Sigmoid colon (tissue), 7 donors: ENCODE measurements around the gene CRTC3. TPM values are rescaled to one million over a fixed set of nuclear protein-coding genes. Genes with fewer than 3 reads are reported as not detected.

Experiments used
- DNase-seq: peaks from one replicate; pipeline ENCODE4 v3.0.0-alpha.2; 2019
- H3K27ac ChIP-seq, 4 donors: fragments of 200-600 bp; sonication (generic); one replicate each; pipeline ENCODE4 v1.5.1; 2016 to 2019; ENCODE audit warnings: mild to moderate bottlenecking in 1 of 4
- H3K27me3 ChIP-seq, 3 donors: fragments of 200-600 bp; sonication (generic); one replicate each; pipeline ENCODE4 v1.5.1; 2019; ENCODE audit warnings: mild to moderate bottlenecking in 1 of 3
- H3K36me3 ChIP-seq, 4 donors: fragments of 200-600 bp; sonication (generic); one replicate each; pipeline ENCODE4 v1.5.1; 2016 to 2019
- H3K4me1 ChIP-seq, 4 donors: fragments of 200-600 bp; sonication (generic); one replicate each; pipeline ENCODE4 v1.5.1; 2017 to 2019
- H3K4me3 ChIP-seq, 4 donors: fragments of 200-600 bp; sonication (generic); one replicate each; pipeline ENCODE4 v1.5.1; 2017 to 2019; ENCODE audit warnings: mild to moderate bottlenecking in 2 of 4, moderate library complexity in 1 of 4
- H3K9me3 ChIP-seq, 4 donors: fragments of 200-600 bp in 3 of 4; sonication (generic) in 3 of 4; one replicate each; pipeline versions ENCODE4 v1.5.1 to v1.6.1; 2013 to 2019
- EP300 ChIP-seq, 4 donors: sonication (generic); formaldehyde crosslinking; IDR thresholded peaks; one replicate each; pipeline ENCODE4 v1.6.1; 2017; ENCODE audit warnings: antibody characterized with exemption in 4 of 4
- POLR2A ChIP-seq, 2 donors: fragments of 450-650 bp; IDR thresholded peaks; one replicate each; pipeline ENCODE4 v1.6.1; 2016; ENCODE audit warnings: antibody characterized with exemption in 2 of 2, mild to moderate bottlenecking in 2 of 2, moderate library complexity in 2 of 2
- POLR2AphosphoS5 ChIP-seq, 4 donors: sonication (generic); formaldehyde crosslinking; IDR thresholded peaks; one replicate each; pipeline ENCODE4 v1.6.1; 2017; ENCODE audit warnings: antibody characterized with exemption in 4 of 4
- WGBS, 2 donors: extraction: QIAGEN DNeasy Blood & Tissue Kit; methylation state at CpG; one replicate each; pipeline ENCODE4 v1.1.7; 2013; 5-methylcytosine and 5-hydroxymethylcytosine counted together
- intact Hi-C: fragments of 100-400 bp; cut with DNase I; formaldehyde crosslinking; loops from one replicate; pipeline ENCODE4 v1.15.1; 2023
- polyA plus RNA-seq, 3 donors: library from polyadenylated mRNA; stranded (reverse); fragments of 200-250 nt; gene quantifications; one replicate each; pipeline ENCODE4 v1.2.3, GENCODE V29; 2013
- total RNA-seq, 4 donors: library from RNA; depleted of rRNA; stranded (reverse); fragments of >200 nt; gene quantifications; one replicate each; pipeline ENCODE4 v1.1.0, GENCODE V29; 2016
- TF ChIP-seq, protein P1 (sequence below), 4 experiments: fragments of 450-650 bp in 3 of 4; fragments of 200-600 bp in 1 of 4; IDR thresholded peaks; one replicate each; pipeline ENCODE4 v1.5.1; 2016 to 2019; ENCODE audit warnings: antibody characterized with exemption in 4 of 4, mild to moderate bottlenecking in 3 of 4, moderate library complexity in 2 of 4
- donor health status: healthy with polysubstance abuse.
- donor health status: Bipolar disorder and iron deficiency.
- donor health status: healthy.

Gene CRTC3
- total and polyA plus RNA-seq, 7 donors = 5.4 to 64.0 (median 27.6) TPM

- H3K27me3 ChIP-seq = no peaks in the 10 kb centered on the region
- TF ChIP-seq, protein P1, sequence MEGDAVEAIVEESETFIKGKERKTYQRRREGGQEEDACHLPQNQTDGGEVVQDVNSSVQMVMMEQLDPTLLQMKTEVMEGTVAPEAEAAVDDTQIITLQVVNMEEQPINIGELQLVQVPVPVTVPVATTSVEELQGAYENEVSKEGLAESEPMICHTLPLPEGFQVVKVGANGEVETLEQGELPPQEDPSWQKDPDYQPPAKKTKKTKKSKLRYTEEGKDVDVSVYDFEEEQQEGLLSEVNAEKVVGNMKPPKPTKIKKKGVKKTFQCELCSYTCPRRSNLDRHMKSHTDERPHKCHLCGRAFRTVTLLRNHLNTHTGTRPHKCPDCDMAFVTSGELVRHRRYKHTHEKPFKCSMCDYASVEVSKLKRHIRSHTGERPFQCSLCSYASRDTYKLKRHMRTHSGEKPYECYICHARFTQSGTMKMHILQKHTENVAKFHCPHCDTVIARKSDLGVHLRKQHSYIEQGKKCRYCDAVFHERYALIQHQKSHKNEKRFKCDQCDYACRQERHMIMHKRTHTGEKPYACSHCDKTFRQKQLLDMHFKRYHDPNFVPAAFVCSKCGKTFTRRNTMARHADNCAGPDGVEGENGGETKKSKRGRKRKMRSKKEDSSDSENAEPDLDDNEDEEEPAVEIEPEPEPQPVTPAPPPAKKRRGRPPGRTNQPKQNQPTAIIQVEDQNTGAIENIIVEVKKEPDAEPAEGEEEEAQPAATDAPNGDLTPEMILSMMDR (IDR thresholded peaks at IDR 0.05) = no peak
- TF ChIP-seq POLR2AphosphoS5 (IDR thresholded peaks at IDR 0.05) (no peak), EP300 (IDR thresholded peaks at IDR 0.05) (no peak), POLR2A (IDR thresholded peaks at IDR 0.05) (no peak)
- WGBS, 2 donors = 79 to 88% methylated on average over 5 of the region's 5 CpGs
- peak overlapping the region; percentile 19 to 73 (median 47) for H3K27ac ChIP-seq
- intact Hi-C loops = no loop called here
- H3K4me3 ChIP-seq = no peak overlapping the region
- peaks cover 0 to 21% (median 17%) of the 10 kb centered on the region in 4 donors for H3K4me1 ChIP-seq
- peaks cover 0 to 76% (median 13%) of the 10 kb centered on the region in 4 donors for H3K36me3 ChIP-seq
- DNase-seq = no peak
- no peaks in the 10 kb centered on the region for H3K9me3 ChIP-seq
Measured at GRCh38 chr15:90617171-90617570, 87.4 kb downstream of the CRTC3 start.

DNA sequence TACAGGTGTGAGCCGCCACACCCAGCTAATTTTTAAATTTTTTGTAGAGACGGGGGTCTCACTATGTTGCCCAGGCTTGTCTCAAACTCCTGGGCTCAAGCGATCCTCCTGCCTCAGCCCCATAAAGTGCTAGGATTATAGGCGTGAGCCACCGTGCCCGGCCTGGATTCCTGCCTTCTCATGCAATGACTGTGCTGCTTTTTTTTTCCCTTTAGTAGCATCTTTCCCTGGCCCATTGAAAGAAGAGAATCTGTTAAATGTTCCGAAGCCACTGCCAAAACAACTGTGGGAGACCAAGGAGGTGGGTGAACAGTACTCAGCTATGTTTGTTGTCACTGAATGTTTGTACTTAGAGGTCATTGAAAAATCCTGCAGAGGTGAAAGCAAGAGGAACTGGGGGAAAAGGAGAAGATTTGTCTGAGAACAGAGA lies 88.0 kb downstream of the CRTC3 start:
- WGBS, 2 donors = 89 to 90% methylated on average over 7 of the region's 7 CpGs
- H3K36me3 ChIP-seq = peaks cover 0 to 76% (median 10%) of the 10 kb centered on the region in 4 donors
- peaks cover 0 to 21% (median 17%) of the 10 kb centered on the region in 4 donors for H3K4me1 ChIP-seq
- intact Hi-C loops = no loop called here
- H3K27ac ChIP-seq = peak overlapping the region; percentile 19 to 73 (median 47)
- no peaks in the 10 kb centered on the region for H3K9me3 ChIP-seq
- TF ChIP-seq EP300 (IDR thresholded peaks at IDR 0.05) (no peak), POLR2AphosphoS5 (IDR thresholded peaks at IDR 0.05) (peak in 2 of 4 donors; percentile 30 to 37), POLR2A (IDR thresholded peaks at IDR 0.05) (no peak)
- TF ChIP-seq, protein P1 (IDR thresholded peaks at IDR 0.05) = no peak
- no peak overlapping the region for H3K4me3 ChIP-seq
- H3K27me3 ChIP-seq = no peaks in the 10 kb centered on the region
- DNase-seq = no peak

DNA sequence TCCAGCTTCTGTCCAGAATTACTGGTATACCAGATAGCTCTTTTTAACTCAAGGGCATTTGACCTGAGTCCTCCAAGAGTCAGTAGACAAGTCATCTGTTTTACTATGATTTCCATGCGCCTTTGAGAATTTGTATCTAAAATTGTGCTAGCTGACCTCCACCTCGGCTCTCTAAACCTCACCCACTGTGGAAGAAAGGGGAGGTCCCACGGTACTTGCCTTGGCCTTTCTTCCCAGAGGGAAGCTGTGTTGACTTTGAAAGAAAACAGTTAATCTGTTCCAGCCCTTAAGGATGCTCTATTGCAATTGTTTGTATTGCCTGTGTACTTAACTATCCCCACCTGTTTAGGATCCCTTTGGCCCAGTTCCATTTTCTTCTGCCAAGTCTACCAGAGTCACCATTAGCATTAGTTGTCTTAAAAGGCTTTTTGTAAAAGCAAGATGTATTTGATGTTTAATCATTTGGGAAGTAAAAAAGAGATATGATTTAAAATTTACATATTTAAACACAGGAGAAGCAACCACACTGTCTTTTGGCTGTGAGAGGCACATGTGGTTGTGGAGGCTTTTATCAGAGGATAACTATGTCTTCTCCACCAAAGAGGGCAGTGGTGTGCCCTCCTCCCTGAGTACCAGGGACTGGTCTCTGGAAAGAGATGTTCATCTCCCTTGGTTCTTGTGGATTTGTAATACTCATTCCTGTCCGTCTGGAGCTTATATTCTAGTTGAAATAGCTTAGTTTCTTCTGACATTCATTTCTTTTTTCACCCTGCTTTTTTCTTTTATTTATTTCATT lies 88.8 kb downstream of the CRTC3 start:
- TF ChIP-seq POLR2A (IDR thresholded peaks at IDR 0.05) = no peak
- TF ChIP-seq POLR2AphosphoS5 (IDR thresholded peaks at IDR 0.05) = no peak
- no peak for TF ChIP-seq EP300 (IDR thresholded peaks at IDR 0.05)
- TF ChIP-seq, protein P1 (IDR thresholded peaks at IDR 0.05) = no peak
- Histone ChIP-seq H3K4me1 (peaks cover 0 to 21% (median 17%) of the 10 kb centered on the region in 4 donors), H3K27me3 (no peaks in the 10 kb centered on the region), H3K36me3 (peaks cover 2 to 84% (median 14%) of the 10 kb centered on the region in 4 donors), H3K9me3 (no peaks in the 10 kb centered on the region), H3K4me3 (no peak overlapping the region), H3K27ac (peak overlapping the region in 3 of 4 donors; percentile 5 to 73 (median 53))
- DNase-seq = no peak
- intact Hi-C loops = no loop called here
- WGBS, 2 donors = 69 to 85% methylated on average over 4 of the region's 4 CpGs

DNA sequence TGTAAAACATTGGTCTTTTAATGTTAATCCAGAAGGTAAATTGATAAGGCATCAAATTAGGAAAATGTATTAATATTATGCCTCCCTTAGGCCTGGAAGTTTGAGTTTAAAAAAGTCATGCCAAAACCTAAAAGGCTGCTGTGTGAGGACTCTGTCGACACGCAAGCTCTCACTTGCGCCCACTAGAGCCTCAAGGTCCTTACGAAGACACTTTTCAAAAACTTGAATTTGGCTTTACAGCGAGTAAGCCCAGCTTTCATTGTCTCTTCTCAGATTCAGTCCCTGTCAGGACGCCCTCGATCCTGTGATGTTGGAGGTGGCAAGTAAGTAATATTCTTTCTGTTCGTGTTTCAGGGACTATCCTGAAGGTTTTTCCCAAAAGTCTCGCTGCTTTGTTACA lies 89.7 kb downstream of the CRTC3 start:
- H3K27me3 ChIP-seq = no peaks in the 10 kb centered on the region
- intact Hi-C loops = no loop called here
- peaks cover 4 to 87% (median 14%) of the 10 kb centered on the region in 4 donors for H3K36me3 ChIP-seq
- DNase-seq = no peak
- TF ChIP-seq EP300 (IDR thresholded peaks at IDR 0.05) = no peak
- no peak overlapping the region for H3K27ac ChIP-seq
- peaks cover 0 to 21% (median 17%) of the 10 kb centered on the region in 4 donors for H3K4me1 ChIP-seq
- no peak overlapping the region for H3K4me3 ChIP-seq
- 89 to 95% methylated on average over 9 of the region's 9 CpGs for WGBS, 2 donors
- no peaks in the 10 kb centered on the region for H3K9me3 ChIP-seq

GRCh38 chr15:90619939-90620338 lies 90.2 kb downstream of the CRTC3 start:
- WGBS, 2 donors = 48 to 87% methylated on average over 5 of the region's 5 CpGs
- no peak overlapping the region for H3K4me3 ChIP-seq
- no peaks in the 10 kb centered on the region for H3K9me3 ChIP-seq
- H3K36me3 ChIP-seq = peaks cover 4 to 87% (median 14%) of the 10 kb centered on the region in 4 donors
- TF ChIP-seq POLR2AphosphoS5 (IDR thresholded peaks at IDR 0.05) (no peak), EP300 (IDR thresholded peaks at IDR 0.05) (no peak), POLR2A (IDR thresholded peaks at IDR 0.05) (no peak)
- TF ChIP-seq, protein P1 (IDR thresholded peaks at IDR 0.05) = no peak
- H3K4me1 ChIP-seq = peaks cover 0 to 21% (median 17%) of the 10 kb centered on the region in 4 donors
- intact Hi-C loops = loop anchor here (2.0 kb wide), 1 partner anchor 91 kb away; the partner anchor contains the start of gene CRTC3
- no peak for DNase-seq
- no peak overlapping the region for H3K27ac ChIP-seq
- H3K27me3 ChIP-seq = no peaks in the 10 kb centered on the region
